GM21717 (cell line): ENCODE results near the gene MARCHF9.

Source experiments
- ATAC-seq: cut with Tn5 transposase; IDR thresholded peaks from one replicate; pipeline ENCODE4 v1.9.1; 2021; ENCODE audit warnings: mild to moderate bottlenecking, moderate library complexity; ENCODE audit not compliant: unreplicated experiment

The MARCHF9 gene

GRCh38 chr12:57724003-57724935 is 30.6 kb upstream of the MARCHF9 start:
- no peak for ATAC-seq

- ATAC-seq, result no peak
These were observed 29.8 kb upstream of the MARCHF9 start for GRCh38 chr12:57724936-57725740.

- ATAC-seq, result no peak
These were observed 29.1 kb upstream of the MARCHF9 start for GRCh38 chr12:57725851-57726150.

- ATAC-seq, result no peak
These were observed 28.6 kb upstream of the MARCHF9 start for GRCh38 chr12:57726151-57726883.

- ATAC-seq, result no peak
These were observed 27.8 kb upstream of the MARCHF9 start for GRCh38 chr12:57726884-57727757.

- ATAC-seq, result no peak
These were observed 27.0 kb upstream of the MARCHF9 start for GRCh38 chr12:57727758-57728395.

GRCh38 chr12:57729321-57729844 is 25.5 kb upstream of the MARCHF9 start:
- ATAC-seq, result no peak

GRCh38 chr12:57730336-57731067 is 24.4 kb upstream of the MARCHF9 start:
- no peak for ATAC-seq

- ATAC-seq, result no peak
These were observed 23.4 kb upstream of the MARCHF9 start for GRCh38 chr12:57731411-57732080.

GRCh38 chr12:57732270-57732669 is 22.6 kb upstream of the MARCHF9 start:
- no peak for ATAC-seq

- no peak for ATAC-seq
These were observed 21.9 kb upstream of the MARCHF9 start for GRCh38 chr12:57732726-57733593.

- ATAC-seq, result no peak
These were observed 21.0 kb upstream of the MARCHF9 start for GRCh38 chr12:57733928-57734327.

GRCh38 chr12:57734591-57734990 is 20.3 kb upstream of the MARCHF9 start:
- ATAC-seq, result no peak

- no peak for ATAC-seq
These were observed 19.6 kb upstream of the MARCHF9 start for GRCh38 chr12:57735198-57735855.

- no peak for ATAC-seq
These were observed 18.8 kb upstream of the MARCHF9 start for GRCh38 chr12:57735952-57736740.
